NCI-H774 (cell line): ENCODE results near the gene MMP14.

ENCODE experiments used
- DNase-seq: peaks from one replicate; lab custom pipeline; 2025; lab: John Stamatoyannopoulos, UW

Gene MMP14

GRCh38 chr14:22884738-22885523 is 48.5 kb downstream of the MMP14 start:
- DNase-seq, result no peak

DNA sequence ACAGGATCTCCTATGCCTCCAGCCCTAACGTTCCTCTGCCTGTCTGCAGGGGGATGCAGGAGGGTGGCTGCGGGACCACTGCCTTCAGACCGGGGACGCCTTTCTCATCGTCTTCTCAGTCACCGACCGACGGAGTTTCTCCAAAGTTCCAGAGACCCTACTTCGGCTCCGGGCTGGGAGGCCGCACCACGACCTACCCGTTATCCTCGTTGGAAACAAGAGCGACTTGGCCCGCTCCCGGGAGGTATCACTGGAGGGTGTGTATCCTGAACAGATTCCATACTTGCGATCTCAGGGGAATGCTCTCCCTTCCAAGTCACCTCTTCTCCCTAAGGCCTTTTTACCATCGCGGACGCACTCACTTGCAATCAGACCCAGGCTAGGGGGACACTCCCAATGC is 49.6 kb downstream of the MMP14 start:
- DNase-seq, result no peak

DNA sequence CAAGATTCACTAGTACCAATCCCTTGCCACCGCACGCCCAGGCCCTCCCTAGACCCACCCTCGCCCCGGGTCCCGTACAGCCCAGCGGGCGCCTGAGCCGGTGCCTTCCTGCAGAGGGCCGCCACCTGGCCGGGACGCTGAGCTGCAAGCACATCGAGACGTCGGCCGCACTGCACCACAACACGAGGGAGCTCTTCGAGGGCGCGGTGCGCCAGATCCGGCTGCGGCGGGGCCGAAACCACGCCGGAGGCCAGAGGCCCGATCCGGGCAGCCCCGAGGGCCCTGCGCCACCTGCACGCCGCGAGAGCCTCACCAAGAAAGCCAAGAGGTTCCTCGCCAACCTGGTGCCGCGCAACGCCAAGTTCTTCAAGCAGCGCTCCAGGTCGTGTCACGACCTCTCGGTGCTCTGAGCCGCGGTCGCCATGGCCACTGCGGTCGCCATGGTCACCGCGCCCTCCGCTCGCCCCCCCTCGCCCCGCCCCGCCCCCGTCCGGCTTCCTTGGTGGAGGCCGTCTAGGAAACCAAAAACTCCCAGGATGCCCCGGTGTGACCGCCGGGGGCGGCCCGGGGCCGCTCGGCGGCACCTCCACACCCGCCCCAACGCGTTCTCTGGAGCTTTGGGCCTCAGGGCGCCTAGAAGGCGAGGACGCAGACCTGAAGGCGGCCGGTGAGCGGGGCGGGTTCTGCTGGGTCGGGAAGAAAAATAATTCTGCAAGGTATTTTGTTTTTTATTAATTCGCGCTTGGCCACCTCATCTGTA is 50.3 kb downstream of the MMP14 start:
- DNase-seq, result peak; percentile 73

- peak; percentile 89 for DNase-seq
Observed at GRCh38 chr14:22887260-22887989, 51.0 kb downstream of the MMP14 start.

DNA sequence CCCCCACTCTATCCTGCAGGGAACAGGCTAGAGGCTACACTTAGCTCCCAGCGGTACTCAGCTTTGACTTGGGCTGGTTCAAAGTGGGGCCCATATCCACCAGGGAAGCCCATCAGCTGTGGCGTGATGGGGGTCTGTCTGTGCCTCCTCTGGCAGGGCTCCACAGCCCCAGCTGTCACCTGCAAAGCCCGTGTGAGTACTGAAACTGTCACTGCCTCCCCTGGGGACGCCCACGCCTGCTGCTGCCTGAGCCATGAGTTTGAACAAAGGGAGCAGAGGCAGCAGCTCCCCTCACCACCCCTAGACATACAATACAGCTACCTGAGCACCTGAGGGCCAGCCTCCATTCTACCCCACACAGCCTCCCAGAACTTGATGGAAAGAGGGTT is 51.6 kb downstream of the MMP14 start:
- DNase-seq, result no peak

DNA sequence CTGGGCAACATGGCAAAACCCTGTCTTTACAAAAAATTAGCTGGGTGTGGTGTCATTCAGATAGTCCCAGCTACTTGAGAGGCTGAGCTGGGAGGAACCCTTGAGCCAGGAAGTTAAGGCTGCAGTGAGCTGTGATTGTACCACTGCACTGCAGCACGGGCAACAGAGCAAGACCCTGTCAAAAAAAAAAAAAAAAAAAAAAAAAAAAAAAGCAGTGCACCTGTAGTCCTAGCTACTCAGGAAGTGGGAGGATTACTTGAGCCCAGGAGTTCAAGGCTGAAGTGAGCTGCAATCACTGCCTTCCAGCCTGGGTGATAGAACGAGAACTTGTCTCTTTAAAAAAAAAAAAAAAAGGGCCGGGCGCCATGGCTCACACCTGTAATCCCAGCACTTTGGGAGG is 52.3 kb downstream of the MMP14 start:
- DNase-seq, result no peak

- no peak for DNase-seq
Observed at GRCh38 chr14:22890416-22890815, 54.0 kb downstream of the MMP14 start.

DNA sequence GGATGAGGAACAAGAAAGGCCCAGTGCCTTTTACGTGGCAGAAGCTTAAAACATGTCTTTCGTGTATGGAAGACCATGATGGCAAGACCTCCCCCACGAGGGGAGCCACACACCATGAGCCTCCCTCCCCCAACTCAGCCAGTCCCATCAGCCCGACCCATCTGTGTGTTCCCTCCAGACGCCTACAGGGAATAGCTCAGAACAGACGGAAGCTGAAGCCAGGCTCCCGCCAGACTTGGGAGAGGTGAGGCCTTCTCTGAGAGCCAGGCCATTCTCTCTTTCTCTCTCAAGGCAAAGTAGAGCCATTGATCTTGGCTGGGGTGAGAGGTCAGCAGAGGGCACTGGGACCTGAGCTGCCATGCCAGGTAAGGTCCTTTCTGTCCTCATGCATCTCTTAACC is 56.1 kb downstream of the MMP14 start:
- DNase-seq, result no peak

DNA sequence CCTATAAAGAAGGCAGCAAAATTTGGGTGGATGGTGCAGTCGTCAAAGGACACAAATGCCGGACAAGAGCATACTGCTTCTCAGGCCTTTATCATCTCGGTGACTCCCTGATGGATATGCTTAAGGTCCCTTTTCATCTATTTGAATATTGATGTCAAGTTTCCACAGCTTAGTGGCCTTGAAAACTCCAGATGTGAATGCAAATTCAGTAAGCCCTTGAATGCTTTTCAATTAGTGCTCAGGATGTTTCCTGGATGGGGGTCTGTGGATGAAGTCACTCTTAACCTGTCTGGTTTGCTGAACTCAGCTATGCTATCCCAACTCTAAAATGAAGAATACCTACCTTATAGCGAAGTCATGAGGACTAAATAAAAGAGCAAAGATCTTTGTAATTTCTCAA is 57.3 kb downstream of the MMP14 start:
- DNase-seq, result no peak

DNA sequence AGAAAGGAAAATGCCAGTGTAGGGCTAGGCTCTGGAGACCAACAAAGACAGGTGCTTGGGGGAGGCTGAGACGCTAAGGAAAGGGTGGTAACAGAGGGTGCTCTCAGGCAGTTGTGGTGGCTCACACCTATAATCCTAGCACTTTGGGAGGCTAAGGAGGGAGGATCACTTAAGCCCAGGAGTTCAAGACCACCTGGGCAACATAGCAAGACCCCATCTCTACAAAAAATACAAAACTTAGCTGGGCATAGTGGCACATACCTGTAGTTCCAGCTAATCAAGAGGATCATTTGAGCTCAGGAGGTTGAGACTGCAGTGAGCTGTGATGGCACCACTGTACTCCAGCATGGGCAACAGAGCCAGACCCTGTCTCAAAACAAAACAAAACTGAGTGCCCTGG is 59.0 kb downstream of the MMP14 start:
- DNase-seq, result no peak

DNA sequence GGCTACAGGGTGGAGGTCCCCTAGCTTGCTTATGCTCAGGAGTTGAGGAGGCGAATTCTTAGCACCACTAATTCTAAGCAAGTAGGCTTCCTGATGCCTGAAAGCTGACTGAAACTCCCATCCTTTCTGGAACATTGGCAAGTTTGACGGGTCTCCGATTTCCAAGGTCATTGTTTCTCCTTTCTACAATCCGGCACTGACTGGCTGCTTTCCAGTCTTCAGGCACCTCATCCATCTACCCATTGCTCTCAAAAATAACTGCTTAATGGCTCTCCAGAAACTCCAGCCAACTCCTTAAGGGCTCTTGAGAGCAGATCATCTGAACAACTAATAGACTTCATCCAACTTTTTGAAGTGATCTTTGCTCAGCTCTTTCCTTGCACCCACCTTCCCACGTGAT is 60.0 kb downstream of the MMP14 start:
- no peak for DNase-seq

DNA sequence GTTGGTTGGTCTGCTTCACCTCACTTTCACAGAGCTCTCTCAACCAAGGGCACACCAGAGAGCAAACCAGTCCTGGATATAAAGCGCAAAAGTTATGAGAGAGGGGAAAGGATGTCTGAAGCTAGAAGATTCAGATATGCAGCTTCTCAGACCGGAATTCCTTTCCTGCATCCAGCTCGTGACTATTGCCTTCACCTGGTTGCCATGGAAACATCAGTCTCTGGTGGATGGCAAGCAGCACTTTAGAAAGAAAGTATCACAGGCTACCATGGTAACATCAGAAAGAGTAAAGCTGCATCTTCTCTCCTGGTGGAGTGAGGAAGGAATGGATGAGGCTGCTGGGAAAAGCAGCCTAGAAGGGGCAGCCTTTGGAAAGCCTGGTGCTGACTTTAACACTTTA is 60.4 kb downstream of the MMP14 start:
- DNase-seq, result no peak

DNA sequence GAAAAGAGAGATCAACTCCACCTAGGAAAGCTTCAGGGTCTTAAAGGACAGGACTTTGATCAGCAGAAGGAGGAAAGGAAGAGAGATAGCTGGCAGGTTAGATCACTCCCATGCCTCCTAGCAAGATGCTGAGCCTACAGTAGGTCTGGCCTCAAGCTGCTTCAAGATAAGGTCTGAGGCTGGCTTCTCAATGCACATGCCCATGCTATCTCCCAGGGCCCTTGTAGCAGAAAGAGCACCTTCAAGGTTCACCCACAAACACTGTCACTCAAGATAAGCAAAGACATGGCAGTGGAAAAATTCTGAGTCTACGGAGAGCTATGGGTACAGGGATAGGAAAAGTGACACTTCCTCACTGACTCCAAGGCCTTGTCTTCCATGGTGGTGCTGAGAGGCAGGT is 61.0 kb downstream of the MMP14 start:
- no peak for DNase-seq
